HL-60/S4 treated with retinoic acid at 250 ng/mL for 4 days and 3 days (cell line): ENCODE data around the gene PILRB.
"Not testable (repeated sequence)": the region's sequence is repeated elsewhere in the genome, so short reads cannot be mapped to it uniquely, and the experiment has no call there.

Experiments
- in situ Hi-C: fragments of 300-500 bp; cut with MboI; formaldehyde crosslinking; loops from 2 replicates; pipeline ENCODE4 v1.7.0; 2022; ENCODE audit warnings: low sequenced_read_pairs

Gene PILRB

DNA sequence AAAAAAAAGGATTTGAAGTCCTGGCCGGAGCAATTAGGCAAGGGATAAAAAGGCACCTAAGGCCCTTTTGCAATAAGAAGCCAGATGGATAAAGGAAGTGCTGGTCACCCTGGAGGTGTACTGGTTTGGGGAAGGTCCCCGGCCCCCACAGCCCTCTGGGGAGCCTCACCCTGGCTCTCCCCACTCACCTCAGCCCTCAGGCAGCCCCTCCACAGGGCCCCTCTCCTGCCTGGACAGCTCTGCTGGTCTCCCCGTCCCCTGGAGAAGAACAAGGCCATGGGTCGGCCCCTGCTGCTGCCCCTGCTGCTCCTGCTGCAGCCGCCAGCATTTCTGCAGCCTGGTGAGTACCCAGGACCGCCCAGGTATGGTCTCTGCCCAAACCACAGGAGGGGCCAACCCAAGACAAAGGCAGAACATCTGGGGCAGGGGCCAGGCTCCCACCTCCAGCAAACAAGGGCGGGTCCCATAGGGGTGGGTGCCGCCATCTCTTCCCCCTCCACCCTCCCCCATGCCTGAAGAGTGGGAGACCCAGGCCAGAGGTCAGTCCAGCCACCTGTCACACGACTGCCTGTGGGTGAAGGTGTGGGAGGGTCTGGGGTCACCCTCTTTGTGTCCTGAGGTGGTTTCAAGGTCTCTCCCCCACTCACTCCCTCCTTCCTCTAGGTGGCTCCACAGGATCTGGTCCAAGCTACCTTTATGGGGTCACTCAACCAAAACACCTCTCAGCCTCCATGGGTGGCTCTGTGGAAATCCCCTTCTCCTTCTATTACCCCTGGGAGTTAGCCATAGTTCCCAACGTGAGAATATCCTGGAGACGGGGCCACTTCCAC, at the start of gene PILRB:
Gene PILRB, plus strand, starts transcription at position 91 of the 830 bp plus-strand sequence. Its CDS starts 186 bp downstream, at position 277.
- in situ Hi-C loops, result no loop called here

DNA sequence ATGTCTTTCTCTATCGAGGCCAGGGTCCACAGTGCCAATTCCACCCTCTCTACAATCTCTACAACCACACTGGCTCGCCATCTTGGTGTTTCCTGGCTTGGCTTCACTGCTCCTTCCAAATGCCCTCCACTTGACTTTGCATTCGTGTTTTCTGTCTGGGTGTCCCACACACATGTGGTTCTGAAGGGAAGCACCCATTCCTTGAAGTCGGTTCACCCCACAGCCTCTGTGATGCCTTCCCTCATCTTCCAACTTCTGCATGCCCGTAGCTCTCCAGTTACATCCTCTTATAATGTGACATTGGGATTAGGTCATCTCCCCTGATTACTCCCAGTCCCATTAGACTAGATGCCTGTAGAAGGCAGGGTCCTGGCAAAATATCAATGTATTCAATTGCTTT, 39.6 kb upstream of the PILRB start:
- in situ Hi-C loops, result not testable (repeated sequence)

DNA sequence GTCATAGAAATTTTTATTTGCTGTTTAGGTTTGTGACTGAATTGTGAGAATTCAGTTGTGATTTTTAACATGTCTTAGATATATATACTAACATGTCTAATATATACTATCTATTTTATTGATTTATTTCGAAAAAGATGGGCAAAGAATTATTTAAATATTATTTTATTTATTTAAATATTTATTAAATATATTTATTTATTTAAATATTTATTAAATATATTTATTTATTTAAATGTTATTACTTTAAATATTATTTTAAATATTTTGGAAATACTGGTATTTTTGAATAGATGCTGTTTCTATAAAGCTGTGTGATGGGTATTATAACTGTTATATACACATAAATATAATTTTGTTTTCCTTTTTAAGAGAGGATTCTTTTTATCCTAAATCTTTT, 36.3 kb upstream of the PILRB start:
- in situ Hi-C loops, result not testable (repeated sequence)

DNA sequence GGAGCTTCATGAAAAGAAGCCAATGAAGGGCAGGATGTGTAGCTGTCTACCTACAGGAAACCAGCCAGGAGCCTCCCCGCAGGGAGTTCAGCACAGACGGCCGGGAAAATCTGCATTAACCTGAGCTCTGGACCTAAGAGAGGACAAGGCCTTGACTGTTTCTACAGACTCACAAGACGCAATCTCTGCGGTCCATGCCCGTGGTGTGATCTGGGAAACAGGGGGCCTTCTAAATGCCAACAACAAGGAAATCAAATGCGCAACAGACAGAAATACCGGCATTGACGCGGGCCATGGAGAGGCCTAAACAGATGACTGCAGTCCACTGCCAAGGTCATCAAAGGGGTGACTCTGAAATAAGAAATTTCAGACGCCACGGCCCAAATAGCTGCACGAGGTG, 33.7 kb upstream of the PILRB start:
- in situ Hi-C loops, result not testable (repeated sequence)

DNA sequence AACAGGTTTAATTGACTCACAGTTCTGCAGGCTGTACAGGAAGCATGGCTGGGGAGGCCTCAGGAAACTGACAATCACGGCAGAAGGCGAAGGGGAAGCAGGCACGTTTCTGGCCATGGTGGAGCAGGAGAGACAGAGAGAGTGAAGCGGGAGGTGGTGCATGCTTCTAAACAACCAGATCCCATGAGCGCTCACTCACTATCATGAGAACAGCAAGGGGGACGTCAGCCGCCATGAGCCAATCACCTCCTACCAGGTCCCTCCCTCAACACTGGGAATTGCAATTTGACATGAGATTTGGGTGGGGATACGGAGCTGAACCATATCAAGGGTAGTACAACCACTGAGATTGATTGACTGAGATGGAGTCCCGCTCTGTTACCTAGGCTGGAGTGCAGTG, 32.2 kb upstream of the PILRB start:
- in situ Hi-C loops, result not testable (repeated sequence)

DNA sequence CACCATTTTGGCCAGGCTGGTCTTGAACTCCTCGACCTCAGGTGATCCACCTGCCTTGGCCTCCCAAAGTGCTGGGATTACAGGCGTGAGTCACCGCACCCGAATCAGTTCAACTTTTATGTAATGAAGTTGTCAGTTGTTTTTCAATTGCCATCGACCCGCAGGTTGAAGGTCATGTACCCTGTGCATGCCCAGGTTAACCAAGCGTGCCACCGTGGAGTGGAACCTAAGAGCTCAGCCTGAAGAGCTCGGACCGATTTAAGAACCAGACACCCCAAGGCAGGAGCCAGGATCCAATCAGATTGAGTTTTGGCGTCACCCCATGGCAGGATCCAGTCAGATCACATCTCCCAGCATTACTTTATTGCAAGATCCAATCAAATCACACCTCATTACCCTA, 31.0 kb upstream of the PILRB start:
- in situ Hi-C loops, result not testable (repeated sequence)

DNA sequence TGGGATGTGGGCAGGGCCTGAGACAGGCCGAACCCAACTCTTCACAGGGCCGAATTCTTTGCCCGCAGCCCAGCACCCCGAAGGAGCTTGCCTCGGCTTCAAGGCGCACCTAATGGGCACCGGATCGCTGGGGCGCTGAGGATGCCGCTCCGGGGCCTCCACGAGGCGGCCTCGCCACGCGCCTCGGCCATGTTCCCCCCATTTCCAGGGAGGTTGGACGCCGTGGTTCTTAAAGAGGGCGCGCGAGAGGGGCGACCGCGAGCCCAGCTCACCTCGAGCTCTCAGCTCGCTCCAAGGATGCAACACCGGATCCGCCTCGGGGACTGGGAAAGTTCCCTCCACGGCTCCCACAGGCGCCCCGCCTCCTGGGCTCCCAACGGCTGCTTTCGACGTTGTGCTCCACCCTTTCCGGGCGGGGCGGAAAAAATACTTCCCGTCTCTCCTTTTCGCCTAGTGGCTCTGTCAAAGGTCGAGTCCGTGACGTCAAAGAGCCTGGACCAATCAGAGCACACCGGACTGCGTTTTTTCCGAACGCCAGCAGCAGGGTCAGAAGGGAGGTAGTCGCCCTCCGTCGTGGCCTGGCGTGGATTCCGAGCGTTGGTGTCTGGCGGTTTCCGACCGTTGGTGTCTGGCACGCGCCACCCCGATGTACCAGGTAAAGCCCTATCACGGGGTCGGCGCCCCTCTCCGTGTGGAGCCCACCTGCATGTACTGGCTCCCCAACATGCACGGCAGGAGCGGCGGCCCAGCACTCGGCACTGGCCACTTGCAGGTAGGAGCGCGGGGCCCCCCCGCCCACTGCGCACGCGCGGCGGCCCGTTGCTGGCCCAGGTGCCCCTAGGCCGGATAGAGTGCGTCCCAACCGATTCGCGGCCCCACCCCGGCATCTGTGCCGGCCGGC, 22.1 kb upstream of the PILRB start:
- in situ Hi-C loops, result not testable (repeated sequence)

DNA sequence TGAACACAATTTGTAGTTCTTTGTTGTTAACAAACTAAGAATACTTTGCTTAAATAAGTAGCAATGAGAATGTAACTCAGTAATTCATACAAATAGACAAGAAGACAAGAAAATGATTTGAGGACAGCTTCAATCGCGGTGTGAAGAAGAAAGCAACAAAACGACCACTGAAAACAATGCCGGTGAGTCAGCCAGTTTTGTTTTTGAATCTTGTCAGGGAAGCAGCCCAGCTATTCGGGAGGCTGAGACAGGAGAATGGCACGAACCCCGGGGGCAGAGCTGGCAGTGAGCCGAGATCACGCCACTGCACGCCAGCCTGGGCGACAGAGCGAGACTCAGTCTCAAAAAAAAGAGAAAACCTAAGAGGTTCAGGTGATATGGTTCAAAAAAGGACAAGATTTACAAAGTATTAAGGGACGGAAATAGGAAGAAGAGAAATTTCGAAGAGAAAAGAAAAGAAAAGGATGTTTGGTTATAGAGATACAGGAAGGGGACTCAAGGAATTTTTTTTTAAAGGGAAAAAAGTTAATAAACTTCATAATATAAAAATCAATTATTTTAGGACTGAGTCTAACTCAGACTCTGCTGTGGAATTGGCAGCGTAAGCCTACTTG, 19.7 kb upstream of the PILRB start:
- in situ Hi-C loops, result not testable (repeated sequence)

DNA sequence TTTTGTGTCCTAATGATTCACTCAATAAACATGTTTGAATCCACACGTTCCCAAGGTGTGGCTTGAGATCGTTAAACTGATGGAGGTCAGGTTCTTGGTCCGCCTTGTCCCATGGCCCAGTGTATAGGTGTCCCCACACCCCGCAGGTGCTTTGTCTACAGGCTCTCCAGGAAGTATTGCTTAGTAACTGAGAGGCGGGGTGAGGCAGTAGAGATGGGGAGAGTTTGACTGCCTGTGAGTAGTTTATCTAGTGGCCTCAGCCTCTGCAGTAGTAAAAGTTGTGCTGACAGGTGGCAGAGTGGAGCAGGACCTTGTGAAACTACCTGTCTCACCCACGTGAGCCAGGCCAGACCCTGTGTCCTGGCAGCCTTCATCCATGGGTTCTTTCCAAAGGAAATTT, 16.6 kb upstream of the PILRB start:
- in situ Hi-C loops, result not testable (repeated sequence)

DNA sequence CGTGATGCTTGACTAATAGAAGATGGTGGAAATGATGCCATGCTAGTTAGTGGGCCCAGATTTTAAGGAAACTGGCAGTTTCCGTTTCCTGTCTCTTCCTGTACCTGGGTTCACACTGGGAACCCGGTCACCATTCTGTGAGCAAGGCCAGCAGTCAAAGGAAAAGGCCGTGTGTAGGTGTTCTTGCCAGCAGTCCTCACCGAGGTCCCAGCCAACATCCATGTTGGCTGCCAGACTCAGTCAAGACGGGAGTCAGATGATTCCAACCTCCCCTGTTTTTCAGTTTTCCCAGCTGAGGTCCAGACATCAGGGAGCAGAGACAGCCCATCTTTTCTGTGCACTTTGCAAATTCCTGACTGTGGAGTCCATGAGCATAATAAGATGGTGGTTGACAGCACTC, 15.2 kb upstream of the PILRB start:
- in situ Hi-C loops, result no loop called here

DNA sequence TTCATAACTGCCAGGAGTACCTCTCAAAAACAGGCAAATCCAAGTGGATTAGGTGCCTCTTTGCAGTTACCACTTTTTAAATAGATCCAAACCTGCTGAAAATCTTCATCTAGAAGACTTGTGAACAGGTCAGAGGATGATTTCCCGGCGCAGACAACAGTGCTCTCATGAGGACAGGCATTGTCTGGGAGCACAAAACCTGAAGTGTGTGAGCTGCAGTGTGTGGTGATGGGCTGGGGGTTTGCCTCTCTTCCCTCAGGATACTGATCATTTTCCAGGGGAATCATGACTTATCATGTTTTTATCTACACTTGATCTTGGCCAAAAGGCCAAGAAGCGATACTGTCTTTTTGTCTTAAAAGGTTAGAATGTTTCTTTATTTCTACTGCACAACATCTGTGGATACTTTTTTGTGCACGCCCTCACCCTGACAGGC, 13.8 kb upstream of the PILRB start:
- in situ Hi-C loops, result not testable (repeated sequence)

DNA sequence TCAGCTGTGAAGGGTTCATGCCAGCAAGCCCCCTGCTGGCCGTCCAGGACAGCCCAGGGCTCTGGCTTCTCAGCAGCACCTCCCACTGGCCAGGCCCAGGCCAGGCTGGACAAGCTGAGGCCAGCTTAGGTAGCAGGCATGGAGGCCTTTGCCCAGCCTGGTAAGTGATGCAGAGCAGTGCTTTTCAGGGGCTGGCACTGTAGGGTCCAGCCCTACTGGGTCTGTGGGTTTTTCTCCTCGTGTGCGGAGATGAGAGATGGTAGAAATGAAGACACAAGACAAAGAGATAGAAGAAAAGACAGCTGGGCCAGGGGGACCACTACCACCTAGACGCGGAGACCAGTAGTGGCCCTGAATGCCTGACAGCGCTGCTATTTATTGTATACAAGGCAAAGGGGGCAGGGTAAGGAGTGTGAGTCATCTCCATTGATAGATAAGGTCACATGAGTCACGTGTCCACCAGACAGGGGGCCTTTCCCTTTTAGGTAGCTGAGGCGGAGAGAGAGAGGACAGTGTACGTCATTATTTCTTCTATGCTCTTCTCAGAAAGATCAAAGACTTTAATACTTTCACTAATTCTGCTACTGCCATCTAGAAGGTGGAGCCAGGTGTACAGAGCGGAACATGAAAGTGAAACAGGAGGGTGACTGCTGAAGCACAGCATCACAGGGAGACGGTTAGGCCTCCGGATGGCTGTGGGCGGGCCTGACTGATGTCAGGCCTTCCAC, 13.2 kb upstream of the PILRB start:
- in situ Hi-C loops, result not testable (repeated sequence)

DNA sequence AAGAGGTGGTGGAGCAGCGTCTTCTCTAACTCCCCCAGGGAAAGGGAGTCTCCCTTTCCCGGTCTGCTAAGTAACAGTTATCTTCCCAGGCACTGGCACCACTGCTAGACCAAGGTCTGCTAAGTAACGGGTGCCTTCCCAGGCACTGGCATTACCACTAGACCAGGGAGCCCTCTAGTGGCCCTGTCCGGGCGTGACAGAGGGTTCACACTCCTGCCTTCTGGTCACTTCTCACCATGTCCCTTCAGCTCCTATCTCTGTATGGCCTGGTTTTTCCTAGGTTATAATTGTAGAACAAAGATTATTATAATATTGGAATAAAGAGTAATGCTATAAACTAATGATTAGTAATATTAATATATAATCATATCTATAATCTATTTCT, 12.6 kb upstream of the PILRB start:
- in situ Hi-C loops, result not testable (repeated sequence)

DNA sequence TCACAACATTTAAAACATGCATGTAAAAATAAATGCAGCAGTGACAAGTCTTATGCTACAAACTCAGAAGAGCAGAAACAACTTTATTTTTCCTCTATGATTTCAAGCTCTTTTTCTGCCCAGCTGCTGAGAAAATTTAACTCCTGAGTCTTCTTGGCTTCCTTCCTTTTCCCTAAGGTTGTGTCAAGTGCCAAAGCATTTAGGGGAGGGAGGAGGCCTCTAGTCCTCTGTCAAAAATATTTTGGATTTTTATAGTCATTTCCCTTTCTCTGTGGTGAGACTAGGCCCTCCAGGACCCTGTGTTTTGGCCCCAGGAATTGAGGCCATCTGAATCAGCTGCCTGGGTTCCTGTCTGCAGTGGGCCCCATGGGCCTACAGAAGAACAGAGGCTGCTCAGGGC, 11.0 kb upstream of the PILRB start:
- in situ Hi-C loops, result no loop called here

DNA sequence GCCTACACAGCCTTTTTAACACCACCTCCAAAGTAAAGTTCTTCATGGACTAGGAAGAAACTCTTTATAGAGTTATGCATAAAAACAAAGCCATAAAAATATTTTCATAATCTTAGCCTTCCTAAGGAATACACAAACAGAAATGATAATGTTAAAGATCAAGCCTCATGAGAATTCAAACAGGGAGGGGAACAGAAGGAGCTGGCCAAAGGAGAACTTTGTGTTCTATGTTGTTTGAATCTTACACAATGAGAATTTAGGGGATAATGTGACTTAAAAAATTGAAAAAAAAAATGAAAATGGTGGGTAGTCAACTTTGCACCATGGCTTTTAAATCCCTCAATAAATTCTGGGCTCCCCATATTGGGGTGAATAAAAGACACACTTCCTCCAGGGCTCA, 9.1 kb upstream of the PILRB start:
- in situ Hi-C loops, result no loop called here

DNA sequence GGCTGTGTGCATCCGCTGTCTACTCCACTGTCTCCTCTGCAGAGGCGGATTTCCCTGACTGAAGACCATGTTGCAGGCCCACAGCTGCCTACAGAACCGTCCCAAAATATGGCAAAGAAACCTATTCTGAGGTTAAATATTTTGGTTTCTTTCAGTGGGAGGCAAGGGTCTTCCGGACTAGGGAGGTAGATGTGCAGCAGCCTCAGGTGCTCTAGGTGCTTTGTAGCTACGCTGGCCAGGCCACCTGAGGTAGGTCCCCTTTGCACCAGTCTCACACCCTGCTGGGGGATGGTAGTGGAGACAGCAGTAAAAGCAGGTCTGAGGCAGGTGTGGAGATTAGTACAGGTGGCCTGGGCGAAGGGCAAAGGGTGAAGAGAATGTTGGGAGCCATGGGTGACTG, 8.2 kb upstream of the PILRB start:
- in situ Hi-C loops, result no loop called here

DNA sequence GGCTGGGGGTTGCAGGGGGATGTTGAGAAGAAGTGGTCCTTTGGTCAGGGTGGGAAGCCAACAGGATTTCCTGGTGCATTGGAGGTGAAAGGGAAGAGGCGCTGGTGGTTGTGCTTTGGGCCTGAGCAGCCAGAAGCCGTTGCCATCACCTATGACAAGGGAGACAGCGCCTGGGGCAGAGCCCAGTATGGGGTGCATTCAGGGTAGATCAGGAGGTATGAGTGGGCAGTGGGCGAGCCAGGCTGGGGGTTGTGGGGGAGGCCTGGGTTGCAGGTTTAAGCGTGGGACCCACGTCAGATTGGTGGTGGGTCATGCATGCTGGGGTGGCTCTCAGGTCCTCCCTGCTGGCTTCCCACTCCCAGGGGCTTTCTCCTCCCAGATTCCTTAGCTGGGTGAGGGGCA, 6.3 kb upstream of the PILRB start:
- in situ Hi-C loops, result no loop called here

DNA sequence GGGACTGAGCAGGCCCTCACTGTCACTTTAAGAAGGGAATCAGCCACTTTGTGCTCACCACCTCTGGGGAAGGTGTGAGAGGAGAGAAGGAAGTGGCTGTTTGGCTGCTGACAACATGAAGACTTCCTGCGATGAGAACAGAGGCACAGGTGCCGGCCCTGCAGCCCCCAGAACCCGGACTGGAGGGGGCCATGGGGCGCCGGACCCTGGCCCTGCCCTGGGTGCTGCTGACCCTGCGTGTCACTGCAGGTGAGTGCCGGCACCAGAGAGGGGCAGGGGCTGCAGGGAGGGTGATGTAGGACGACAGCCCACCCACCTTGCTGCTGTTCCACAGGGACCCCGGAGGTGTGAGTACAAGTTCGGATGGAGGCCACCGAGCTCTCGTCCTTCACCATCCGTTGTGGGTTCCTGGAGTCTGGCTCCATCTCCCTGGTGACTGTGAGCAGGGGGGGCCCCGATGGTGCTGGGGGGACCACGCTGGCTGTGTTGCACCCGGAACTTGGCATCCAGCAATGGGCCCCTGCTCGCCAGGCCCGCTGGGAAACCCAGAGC, 5.6 kb upstream of the PILRB start:
- in situ Hi-C loops, result not testable (repeated sequence)

DNA sequence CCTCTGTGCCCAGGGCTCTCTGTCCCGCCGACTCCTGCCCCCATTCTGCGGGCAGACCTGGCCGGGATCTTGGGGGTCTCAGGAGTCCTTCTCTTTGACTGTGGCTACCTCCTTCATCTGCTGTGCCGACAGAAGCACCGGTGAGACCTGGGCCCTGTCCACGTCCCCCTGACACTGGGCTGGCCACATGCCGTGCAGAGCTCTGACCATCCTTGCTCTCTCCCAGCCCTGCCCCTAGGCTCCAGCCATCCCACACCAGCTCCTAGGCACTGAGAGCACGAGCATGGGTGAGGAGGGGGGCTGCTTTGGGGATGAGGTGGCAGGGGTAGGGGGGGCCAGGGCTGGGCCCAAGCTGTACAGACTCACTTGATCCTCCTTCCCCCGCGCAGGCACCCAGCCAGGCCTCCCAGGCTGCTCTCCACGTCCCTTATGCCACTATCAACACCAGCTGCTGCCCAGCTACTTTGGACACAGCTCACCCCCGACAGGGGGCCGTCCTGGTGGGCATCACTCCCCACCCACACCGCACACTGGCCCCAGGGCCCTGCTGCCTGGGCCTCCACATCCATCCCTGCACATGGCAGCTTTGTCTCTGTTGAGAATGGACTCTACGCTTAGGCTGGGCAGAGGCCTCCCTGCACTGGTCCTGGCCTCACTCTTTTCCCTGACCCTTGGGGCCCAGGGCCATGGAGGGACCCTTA, 4.8 kb upstream of the PILRB start:
- in situ Hi-C loops, result no loop called here
